BLaER1 (cell line): Measurements from ENCODE around the gene PSEN1.

Experiments
- H3K27ac ChIP-seq: shearing (Covaris generic); formaldehyde crosslinking; 2 replicates; pipeline ENCODE4 v1.8.1; 2022
- H3K27me3 ChIP-seq: shearing (Covaris generic); formaldehyde crosslinking; 2 replicates; pipeline ENCODE4 v1.8.1; 2022
- H3K36me3 ChIP-seq: shearing (Covaris generic); formaldehyde crosslinking; 2 replicates; pipeline ENCODE4 v1.8.1; 2022
- H3K4me1 ChIP-seq: shearing (Covaris generic); formaldehyde crosslinking; 2 replicates; pipeline ENCODE4 v1.8.1; 2022
- H3K4me2 ChIP-seq: shearing (Covaris generic); formaldehyde crosslinking; 2 replicates; pipeline ENCODE4 v1.8.1; 2022
- H3K4me3 ChIP-seq: shearing (Covaris generic); formaldehyde crosslinking; 2 replicates; pipeline ENCODE4 v1.8.1; 2022
- H3K9ac ChIP-seq: shearing (Covaris generic); formaldehyde crosslinking; 2 replicates; pipeline ENCODE4 v1.8.1; 2022
- H3K9me3 ChIP-seq: shearing (Covaris generic); formaldehyde crosslinking; 2 replicates; pipeline ENCODE4 v1.8.1; 2022
- H4K20me1 ChIP-seq: shearing (Covaris generic); formaldehyde crosslinking; 2 replicates; pipeline ENCODE4 v1.8.1; 2022
- Cebpa-rat ChIP-seq: shearing (Covaris generic); IDR thresholded peaks from 2 replicates; pipeline ENCODE4 v1.8.1; 2022

PSEN1 gene

GRCh38 chr14:73125169-73125588, 11.1 kb upstream of the PSEN1 start:
- Histone ChIP-seq H3K9me3 (no peaks in the 10 kb centered on the region), H3K4me3 (no peak overlapping the region), H3K36me3 (peaks cover 57% of the 10 kb centered on the region), H3K9ac (no peak overlapping the region), H3K27ac (no peak overlapping the region), H3K4me2 (no peak overlapping the region), H3K4me1 (no peaks in the 10 kb centered on the region), H4K20me1 (no peaks in the 10 kb centered on the region), H3K27me3 (no peaks in the 10 kb centered on the region)
- no peak for TF ChIP-seq Cebpa-rat

GRCh38 chr14:73125746-73126145, 10.6 kb upstream of the PSEN1 start:
- TF ChIP-seq Cebpa-rat, result no peak
- no peak overlapping the region for H3K4me3 ChIP-seq
- H3K9me3 ChIP-seq, result no peaks in the 10 kb centered on the region
- no peak overlapping the region for H3K9ac ChIP-seq
- H3K36me3 ChIP-seq, result peaks cover 52% of the 10 kb centered on the region
- no peaks in the 10 kb centered on the region for H3K27me3 ChIP-seq
- H3K27ac ChIP-seq, result no peak overlapping the region
- no peak overlapping the region for H3K4me2 ChIP-seq
- H4K20me1 ChIP-seq, result no peaks in the 10 kb centered on the region
- no peaks in the 10 kb centered on the region for H3K4me1 ChIP-seq

DNA sequence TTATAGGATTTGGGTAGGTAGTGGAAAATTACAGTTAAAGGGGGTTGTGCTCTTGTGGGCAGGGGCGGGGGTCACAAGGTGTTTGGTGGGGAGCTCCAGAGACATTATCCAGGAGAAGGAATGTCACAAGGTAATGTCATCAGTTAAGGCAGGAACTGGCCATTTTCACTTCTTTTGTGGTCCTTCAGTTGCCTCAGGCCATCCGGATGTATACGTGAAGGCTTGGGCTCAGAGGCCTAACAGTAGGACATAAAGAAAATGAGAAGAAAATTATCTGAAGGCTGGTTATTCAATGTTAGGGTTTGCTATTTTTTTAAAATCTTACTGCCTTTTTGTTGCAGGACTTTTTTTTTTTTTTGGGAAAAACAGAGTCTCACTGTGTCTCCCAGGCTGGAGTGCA, 2.5 kb upstream of the PSEN1 start:
- Histone ChIP-seq H3K27me3 (no peaks in the 10 kb centered on the region), H3K9me3 (peaks cover 21% of the 10 kb centered on the region; the same call in 1 of the 2 replicates), H3K36me3 (no peaks in the 10 kb centered on the region), H3K4me2 (no peak overlapping the region), H4K20me1 (peaks cover 9% of the 10 kb centered on the region; the same call in 1 of the 2 replicates), H3K9ac (no peak overlapping the region), H3K4me3 (no peak overlapping the region), H3K4me1 (peaks cover 18% of the 10 kb centered on the region), H3K27ac (no peak overlapping the region)
- TF ChIP-seq Cebpa-rat, result no peak

GRCh38 chr14:73136085-73136386, 271 bp upstream of the PSEN1 start:
- Histone ChIP-seq H3K4me2 (peak overlapping the region; percentile 85), H3K27ac (no peak overlapping the region; the same call in 1 of the 2 replicates), H3K4me1 (peaks cover 18% of the 10 kb centered on the region), H3K9ac (peak overlapping the region; percentile 92), H3K9me3 (peaks cover 21% of the 10 kb centered on the region; the same call in 1 of the 2 replicates), H3K4me3 (peak overlapping the region; percentile 93), H3K36me3 (no peaks in the 10 kb centered on the region), H3K27me3 (no peaks in the 10 kb centered on the region), H4K20me1 (peaks cover 27% of the 10 kb centered on the region; the same call in 1 of the 2 replicates)
- no peak for TF ChIP-seq Cebpa-rat

DNA sequence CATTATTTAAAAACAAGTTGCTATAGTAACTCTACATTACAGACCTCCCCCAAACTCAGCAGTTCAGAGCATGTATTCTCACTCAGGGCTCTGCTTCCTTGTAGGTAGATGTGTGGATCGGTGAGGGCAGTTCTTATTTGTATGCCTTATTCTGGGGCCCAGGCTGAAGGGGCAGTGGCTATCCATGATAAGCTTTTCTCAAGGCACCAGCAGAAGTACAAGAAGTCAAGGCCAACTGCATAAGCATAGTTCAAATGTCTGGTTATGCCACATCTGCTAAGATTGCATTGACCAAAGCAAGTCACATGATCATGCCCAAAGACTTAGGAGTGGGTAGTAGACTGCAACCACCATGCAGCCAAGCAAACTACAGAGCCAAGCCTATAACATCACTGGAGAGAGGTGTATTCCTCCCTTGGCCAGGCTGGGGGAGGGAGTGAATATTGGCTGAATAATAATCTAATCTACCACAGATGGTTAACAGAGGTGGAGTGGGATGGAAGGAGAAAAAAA, 4.6 kb downstream of the PSEN1 start:
- peaks cover 17% of the 10 kb centered on the region for H3K4me1 ChIP-seq
- H3K36me3 ChIP-seq, result no peaks in the 10 kb centered on the region
- no peak overlapping the region for H3K4me3 ChIP-seq
- H3K27me3 ChIP-seq, result no peaks in the 10 kb centered on the region
- peaks cover 75% of the 10 kb centered on the region for H4K20me1 ChIP-seq
- H3K27ac ChIP-seq, result no peak overlapping the region
- H3K4me2 ChIP-seq, result no peak overlapping the region
- no peak for TF ChIP-seq Cebpa-rat
- no peak overlapping the region for H3K9ac ChIP-seq
- H3K9me3 ChIP-seq, result no peaks in the 10 kb centered on the region

DNA sequence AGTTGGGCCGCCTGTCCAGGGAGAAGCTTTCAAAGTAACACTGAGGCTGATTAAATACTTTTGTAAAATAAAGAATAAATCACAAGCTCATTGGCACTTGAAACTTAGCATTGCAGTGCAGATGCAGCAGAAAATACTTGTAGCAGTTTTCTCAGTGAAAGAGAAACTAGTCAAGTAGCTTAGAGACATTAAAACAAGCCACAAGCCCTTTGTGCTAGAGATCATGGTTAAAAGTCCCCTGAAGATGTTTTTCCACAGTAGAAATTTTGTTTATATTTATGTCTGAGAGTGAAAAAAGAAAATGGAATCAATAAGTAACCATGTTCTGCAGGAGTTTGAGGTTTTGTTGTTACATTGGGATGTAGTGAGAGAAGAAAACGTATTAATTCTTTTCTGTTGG, 5.9 kb downstream of the PSEN1 start:
- Histone ChIP-seq H3K27ac (no peak overlapping the region), H4K20me1 (peaks cover 88% of the 10 kb centered on the region), H3K4me1 (peaks cover 11% of the 10 kb centered on the region)

GRCh38 chr14:73143003-73143402, 6.7 kb downstream of the PSEN1 start:
- H3K4me3 ChIP-seq, result no peak overlapping the region
- H3K4me2 ChIP-seq, result no peak overlapping the region
- H3K9me3 ChIP-seq, result no peaks in the 10 kb centered on the region
- no peak overlapping the region for H3K27ac ChIP-seq
- peaks cover 90% of the 10 kb centered on the region for H4K20me1 ChIP-seq
- H3K36me3 ChIP-seq, result peaks cover 6% of the 10 kb centered on the region
- no peak overlapping the region for H3K9ac ChIP-seq
- peaks cover 3% of the 10 kb centered on the region for H3K4me1 ChIP-seq
- TF ChIP-seq Cebpa-rat, result no peak
- no peaks in the 10 kb centered on the region for H3K27me3 ChIP-seq

More for the DNA sequence above, 5.9 kb downstream of the PSEN1 start:
- Histone ChIP-seq H3K9me3 (no peaks in the 10 kb centered on the region), H3K27me3 (no peaks in the 10 kb centered on the region), H3K4me2 (no peak overlapping the region), H3K36me3 (no peaks in the 10 kb centered on the region), H3K9ac (no peak overlapping the region), H3K4me3 (no peak overlapping the region)
- TF ChIP-seq Cebpa-rat, result no peak

GRCh38 chr14:73143617-73144016, 7.3 kb downstream of the PSEN1 start:
- TF ChIP-seq Cebpa-rat, result no peak
- H3K4me2 ChIP-seq, result no peak overlapping the region
- H3K36me3 ChIP-seq, result peaks cover 12% of the 10 kb centered on the region
- no peaks in the 10 kb centered on the region for H3K4me1 ChIP-seq
- no peaks in the 10 kb centered on the region for H3K27me3 ChIP-seq
- no peak overlapping the region for H3K4me3 ChIP-seq
- H4K20me1 ChIP-seq, result peaks cover 96% of the 10 kb centered on the region
- H3K9ac ChIP-seq, result no peak overlapping the region
- H3K27ac ChIP-seq, result no peak overlapping the region
- no peaks in the 10 kb centered on the region for H3K9me3 ChIP-seq

GRCh38 chr14:73145371-73145770, 9.1 kb downstream of the PSEN1 start:
- H3K9me3 ChIP-seq, result no peaks in the 10 kb centered on the region
- no peak for TF ChIP-seq Cebpa-rat
- no peak overlapping the region for H3K4me3 ChIP-seq
- H3K4me2 ChIP-seq, result no peak overlapping the region
- H3K27me3 ChIP-seq, result no peaks in the 10 kb centered on the region
- H3K27ac ChIP-seq, result no peak overlapping the region
- peaks cover 27% of the 10 kb centered on the region for H3K36me3 ChIP-seq
- peaks cover 91% of the 10 kb centered on the region for H4K20me1 ChIP-seq
- H3K9ac ChIP-seq, result no peak overlapping the region
- H3K4me1 ChIP-seq, result no peaks in the 10 kb centered on the region

- H3K4me1 ChIP-seq, result no peaks in the 10 kb centered on the region
- peaks cover 83% of the 10 kb centered on the region for H4K20me1 ChIP-seq
- TF ChIP-seq Cebpa-rat, result no peak
- no peaks in the 10 kb centered on the region for H3K9me3 ChIP-seq
- H3K4me2 ChIP-seq, result no peak overlapping the region
- H3K27ac ChIP-seq, result no peak overlapping the region
- H3K27me3 ChIP-seq, result no peaks in the 10 kb centered on the region
- H3K4me3 ChIP-seq, result no peak overlapping the region
- H3K36me3 ChIP-seq, result peaks cover 34% of the 10 kb centered on the region
- H3K9ac ChIP-seq, result no peak overlapping the region
These were observed 9.8 kb downstream of the PSEN1 start for GRCh38 chr14:73146111-73146510.

- H3K9ac ChIP-seq, result no peak overlapping the region
- no peaks in the 10 kb centered on the region for H3K4me1 ChIP-seq
- no peaks in the 10 kb centered on the region for H3K27me3 ChIP-seq
- no peak overlapping the region for H3K27ac ChIP-seq
- H3K4me2 ChIP-seq, result no peak overlapping the region
- H4K20me1 ChIP-seq, result peaks cover 60% of the 10 kb centered on the region
- H3K4me3 ChIP-seq, result no peak overlapping the region
- no peak for TF ChIP-seq Cebpa-rat
- peaks cover 58% of the 10 kb centered on the region for H3K36me3 ChIP-seq
- no peaks in the 10 kb centered on the region for H3K9me3 ChIP-seq
These were observed 13.4 kb downstream of the PSEN1 start for GRCh38 chr14:73149753-73150152.
